ENCODE data around the gene ATOX1.
A peak's percentile ranks its signal among the peaks of the same experiment; 100 is the strongest.

ATOX1 gene

GRCh38 chr5:151781201-151781600 is 22.8 kb upstream of the ATOX1 start:
- H3K27ac ChIP-seq (ENCODE audit: low read depth, low read length), result no peak overlapping the region
- no peak overlapping the region for H3K9ac ChIP-seq (ENCODE audit: low read depth, low read length)
- no peak overlapping the region for H3K4me3 ChIP-seq (ENCODE audit: low read depth, low read length)
- no peaks in the 10 kb centered on the region for H3K27me3 ChIP-seq (ENCODE audit: control insufficient read depth, insufficient read depth, low read length)
- peaks cover 26% of the 10 kb centered on the region for H3K4me1 ChIP-seq (ENCODE audit: control insufficient read depth, insufficient read depth, low read length)
- no peaks in the 10 kb centered on the region for H3K9me3 ChIP-seq (ENCODE audit: control insufficient read depth, insufficient read depth, low read length)
- peaks cover 24% of the 10 kb centered on the region for H3K36me3 ChIP-seq (ENCODE audit: control insufficient read depth, insufficient read depth, low read length)

- Histone ChIP-seq H3K27ac (ENCODE audit: low read depth, low read length) (no peak overlapping the region), H3K9me3 (ENCODE audit: control insufficient read depth, insufficient read depth, low read length) (no peaks in the 10 kb centered on the region), H3K9ac (ENCODE audit: low read depth, low read length) (no peak overlapping the region), H3K27me3 (ENCODE audit: control insufficient read depth, insufficient read depth, low read length) (no peaks in the 10 kb centered on the region), H3K36me3 (ENCODE audit: control insufficient read depth, insufficient read depth, low read length) (peaks cover 28% of the 10 kb centered on the region), H3K4me1 (ENCODE audit: control insufficient read depth, insufficient read depth, low read length) (peaks cover 34% of the 10 kb centered on the region), H3K4me3 (ENCODE audit: low read depth, low read length) (no peak overlapping the region)
Observed at GRCh38 chr5:151780348-151780747, 21.9 kb upstream of the ATOX1 start.

- Histone ChIP-seq H3K4me3 (ENCODE audit: low read depth, low read length) (no peak overlapping the region), H3K4me1 (ENCODE audit: control insufficient read depth, insufficient read depth, low read length) (peaks cover 39% of the 10 kb centered on the region), H3K27me3 (ENCODE audit: control insufficient read depth, insufficient read depth, low read length) (no peaks in the 10 kb centered on the region), H3K9ac (ENCODE audit: low read depth, low read length) (no peak overlapping the region), H3K9me3 (ENCODE audit: control insufficient read depth, insufficient read depth, low read length) (no peaks in the 10 kb centered on the region), H3K36me3 (ENCODE audit: control insufficient read depth, insufficient read depth, low read length) (peaks cover 34% of the 10 kb centered on the region), H3K27ac (ENCODE audit: low read depth, low read length) (no peak overlapping the region)
Observed at GRCh38 chr5:151779531-151780125, 21.2 kb upstream of the ATOX1 start.

- peaks cover 30% of the 10 kb centered on the region for H3K36me3 ChIP-seq (ENCODE audit: control insufficient read depth, insufficient read depth, low read length)
- H3K27ac ChIP-seq (ENCODE audit: low read depth, low read length), result no peak overlapping the region
- no peaks in the 10 kb centered on the region for H3K9me3 ChIP-seq (ENCODE audit: control insufficient read depth, insufficient read depth, low read length)
- peak overlapping the region; percentile 99 for H3K4me3 ChIP-seq (ENCODE audit: low read depth, low read length)
- H3K9ac ChIP-seq (ENCODE audit: low read depth, low read length), result no peak overlapping the region
- peaks cover 32% of the 10 kb centered on the region for H3K4me1 ChIP-seq (ENCODE audit: control insufficient read depth, insufficient read depth, low read length)
- no peaks in the 10 kb centered on the region for H3K27me3 ChIP-seq (ENCODE audit: control insufficient read depth, insufficient read depth, low read length)
Observed at GRCh38 chr5:151775025-151775606, 16.7 kb upstream of the ATOX1 start.

GRCh38 chr5:151773951-151774350 is 15.5 kb upstream of the ATOX1 start:
- H3K27ac ChIP-seq (ENCODE audit: low read depth, low read length), result no peak overlapping the region
- peaks cover 30% of the 10 kb centered on the region for H3K36me3 ChIP-seq (ENCODE audit: control insufficient read depth, insufficient read depth, low read length)

GRCh38 chr5:151772846-151773561 is 14.6 kb upstream of the ATOX1 start:
- Histone ChIP-seq H3K9me3 (ENCODE audit: control insufficient read depth, insufficient read depth, low read length) (no peaks in the 10 kb centered on the region), H3K4me1 (ENCODE audit: control insufficient read depth, insufficient read depth, low read length) (peaks cover 34% of the 10 kb centered on the region), H3K36me3 (ENCODE audit: control insufficient read depth, insufficient read depth, low read length) (peaks cover 25% of the 10 kb centered on the region), H3K9ac (ENCODE audit: low read depth, low read length) (peak overlapping the region; percentile 93), H3K4me3 (ENCODE audit: low read depth, low read length) (peak overlapping the region; percentile 99), H3K27me3 (ENCODE audit: control insufficient read depth, insufficient read depth, low read length) (no peaks in the 10 kb centered on the region), H3K27ac (ENCODE audit: low read depth, low read length) (peak overlapping the region; percentile 96)

More at GRCh38 chr5:151773951-151774350, 15.5 kb upstream of the ATOX1 start:
- Histone ChIP-seq H3K9me3 (ENCODE audit: control insufficient read depth, insufficient read depth, low read length) (no peaks in the 10 kb centered on the region), H3K27me3 (ENCODE audit: control insufficient read depth, insufficient read depth, low read length) (no peaks in the 10 kb centered on the region), H3K4me3 (ENCODE audit: low read depth, low read length) (peak overlapping the region; percentile 99), H3K4me1 (ENCODE audit: control insufficient read depth, insufficient read depth, low read length) (peaks cover 34% of the 10 kb centered on the region), H3K9ac (ENCODE audit: low read depth, low read length) (peak overlapping the region; percentile 35; the same call in 1 of the 2 replicates)

GRCh38 chr5:151772029-151772845 is 13.8 kb upstream of the ATOX1 start:
- Histone ChIP-seq H3K36me3 (ENCODE audit: control insufficient read depth, insufficient read depth, low read length) (peaks cover 18% of the 10 kb centered on the region), H3K27ac (ENCODE audit: low read depth, low read length) (peak overlapping the region; percentile 96), H3K9ac (ENCODE audit: low read depth, low read length) (peak overlapping the region; percentile 93), H3K27me3 (ENCODE audit: control insufficient read depth, insufficient read depth, low read length) (no peaks in the 10 kb centered on the region), H3K9me3 (ENCODE audit: control insufficient read depth, insufficient read depth, low read length) (no peaks in the 10 kb centered on the region), H3K4me3 (ENCODE audit: low read depth, low read length) (peak overlapping the region; percentile 99), H3K4me1 (ENCODE audit: control insufficient read depth, insufficient read depth, low read length) (peaks cover 34% of the 10 kb centered on the region)

- no peaks in the 10 kb centered on the region for H3K27me3 ChIP-seq (ENCODE audit: control insufficient read depth, insufficient read depth, low read length)
- H3K4me1 ChIP-seq (ENCODE audit: control insufficient read depth, insufficient read depth, low read length), result peaks cover 34% of the 10 kb centered on the region
- H3K27ac ChIP-seq (ENCODE audit: low read depth, low read length), result peak within 1 kb of the TSS; percentile 99
- no peaks in the 10 kb centered on the region for H3K9me3 ChIP-seq (ENCODE audit: control insufficient read depth, insufficient read depth, low read length)
- peaks cover 12% of the 10 kb centered on the region; the same call in 1 of the 2 replicates for H3K36me3 ChIP-seq (ENCODE audit: control insufficient read depth, insufficient read depth, low read length)
- H3K9ac ChIP-seq (ENCODE audit: low read depth, low read length), result peak within 1 kb of the TSS; percentile 93
- peak within 1 kb of the TSS; percentile 99 for H3K4me3 ChIP-seq (ENCODE audit: low read depth, low read length)
Observed at GRCh38 chr5:151771259-151772028, 13.0 kb upstream of the ATOX1 start, which contains the start of gene G3BP1. Gene G3BP1 (plus strand): TSS chr5:151771954. CDS start chr5:151786621, 14,667 bp downstream.

GRCh38 chr5:151770383-151771258 is 12.2 kb upstream of the ATOX1 start:
- Histone ChIP-seq H3K27ac (ENCODE audit: low read depth, low read length) (peak overlapping the region; percentile 99), H3K4me3 (ENCODE audit: low read depth, low read length) (peak overlapping the region; percentile 66), H3K36me3 (ENCODE audit: control insufficient read depth, insufficient read depth, low read length) (0 out of 2 replicates have a peak, but pooled peaks cover 6% of the 10 kb centered on the region), H3K9me3 (ENCODE audit: control insufficient read depth, insufficient read depth, low read length) (no peaks in the 10 kb centered on the region), H3K9ac (ENCODE audit: low read depth, low read length) (peak overlapping the region; percentile 91), H3K27me3 (ENCODE audit: control insufficient read depth, insufficient read depth, low read length) (no peaks in the 10 kb centered on the region), H3K4me1 (ENCODE audit: control insufficient read depth, insufficient read depth, low read length) (peaks cover 27% of the 10 kb centered on the region)

Data from HUES48 (cell line).